RWPE1 (cell line): ENCODE measurements around the gene MACROD1.

Experiments used
- CTCF ChIA-PET: fragments of 350-600 bp; sonication (Branson Sonifier 250); formaldehyde crosslinking; extraction: SDS; loops from one replicate; lab custom pipeline; 2021; lab: Yijun Ruan, JAX
- POLR2A ChIA-PET: fragments of 400-600 bp; formaldehyde crosslinking; extraction: SDS; loops from one replicate; lab custom pipeline; 2020; ENCODE audit warnings: antibody characterized with exemption; ENCODE audit not compliant: low non-redundant PET; lab: Yijun Ruan, JAX
- DNase-seq: peaks from one replicate; pipeline ENCODE4 v3.0.0; 2012; ENCODE audit warnings: low spot score
- H3K27ac ChIP-seq: fragments of 450-650 bp; 2 replicates; pipeline ENCODE4 v1.5.1; 2017
- CTCF ChIP-seq: fragments of 450-650 bp; conservative IDR thresholded peaks from 2 replicates; pipeline ENCODE4 v1.5.1; 2017; ENCODE audit warnings: low read depth, mild to moderate bottlenecking

Gene MACROD1

DNA sequence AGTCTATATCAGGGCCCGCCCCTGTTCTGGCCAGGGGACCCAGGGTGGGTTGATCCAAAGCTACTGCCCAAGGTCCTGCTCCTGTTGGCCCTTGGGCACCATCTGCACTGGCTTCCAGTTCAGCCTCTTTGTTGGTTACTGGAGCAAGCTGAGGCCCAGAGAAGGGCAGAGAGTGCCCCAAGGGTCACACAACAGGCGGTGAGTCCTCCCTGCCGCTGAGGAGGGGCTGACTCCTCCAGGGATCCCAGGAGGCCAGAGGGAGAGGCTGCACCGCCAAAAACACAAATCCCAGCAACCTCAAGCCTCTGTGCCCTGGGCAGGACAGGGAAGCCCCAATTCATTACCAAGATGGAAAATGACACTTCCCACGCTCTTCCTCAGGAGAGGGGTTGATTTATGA is 61.3 kb downstream of the MACROD1 start:
- no peak for TF ChIP-seq CTCF
- H3K27ac ChIP-seq, result no peak overlapping the region
- DNase-seq, result no peak
- CTCF ChIA-PET, result no interaction called here
- POLR2A ChIA-PET, result no interaction called here

GRCh38 chr11:64103277-64103985 is 62.5 kb downstream of the MACROD1 start:
- DNase-seq, result no peak
- POLR2A ChIA-PET, result no interaction called here
- CTCF ChIA-PET, result interaction anchor here (0.6 kb wide), 2 partner anchors 135 to 197 kb away, joined by 3 to 6 read pairs; no protein-coding TSS in a partner anchor
- H3K27ac ChIP-seq, result no peak overlapping the region
- TF ChIP-seq CTCF, result no peak

- CTCF ChIA-PET, result no interaction called here
These were observed 63.7 kb downstream of the MACROD1 start for GRCh38 chr11:64102005-64102738.

DNA sequence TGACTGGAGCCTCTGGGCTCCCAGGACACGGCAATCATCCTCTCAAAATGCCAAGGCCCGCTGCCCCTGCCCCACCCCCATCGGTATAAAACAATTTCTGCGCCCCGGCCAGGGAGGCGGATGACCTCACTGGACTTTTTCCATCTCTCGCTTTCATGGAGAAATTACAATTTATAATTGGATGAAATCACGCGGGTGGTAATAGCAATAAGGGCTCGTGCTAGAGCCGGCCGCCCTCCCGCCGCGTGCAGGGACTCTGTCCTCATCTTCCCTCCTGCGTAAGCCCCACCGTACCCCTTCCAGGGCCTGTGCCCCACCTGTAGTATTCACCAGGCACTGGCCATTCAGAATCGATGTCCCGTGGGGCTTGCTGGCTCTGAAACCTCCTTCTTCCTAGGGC is 64.5 kb downstream of the MACROD1 start:
- CTCF ChIA-PET, result interaction anchor here (1.2 kb wide), 1 partner anchor 101 kb away, joined by 4 read pairs; no protein-coding TSS in a partner anchor

More at GRCh38 chr11:64102005-64102738, 63.7 kb downstream of the MACROD1 start:
- POLR2A ChIA-PET, result no interaction called here
- DNase-seq, result no peak
- no peak for TF ChIP-seq CTCF
- H3K27ac ChIP-seq, result no peak overlapping the region

DNA sequence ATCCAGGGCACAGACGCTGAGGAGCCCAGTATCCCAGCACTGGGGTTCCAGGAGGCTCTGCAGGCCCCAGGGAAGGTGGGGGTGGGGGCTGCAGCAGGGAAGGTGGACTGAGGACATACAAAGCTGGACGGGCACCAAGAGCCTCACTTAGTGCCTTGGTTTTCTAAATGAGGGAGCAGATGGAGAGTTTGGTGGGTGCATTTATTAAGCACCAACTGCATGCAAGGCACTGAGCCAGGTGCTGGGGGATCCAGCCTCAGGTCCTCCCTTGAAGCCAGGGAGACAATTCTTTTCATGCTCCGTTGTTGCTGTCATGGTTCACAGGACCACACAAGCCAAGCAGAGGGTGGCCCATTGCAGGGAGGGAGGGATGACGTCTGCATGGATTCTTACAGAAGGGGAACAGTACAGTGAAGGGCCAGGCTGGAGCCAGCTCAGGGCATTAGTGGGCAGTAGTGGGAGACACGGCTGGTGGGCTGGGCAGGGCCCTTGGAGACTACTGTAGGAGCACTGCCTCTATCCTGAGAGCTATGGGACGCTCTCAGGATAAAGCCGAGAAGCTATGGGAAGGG is 65.0 kb downstream of the MACROD1 start:
- H3K27ac ChIP-seq, result no peak overlapping the region
- CTCF ChIA-PET, result interaction anchor here (0.5 to 1.2 kb wide), 3 partner anchors 15 to 1360 kb away, joined by 3 to 5 read pairs (median 4); no protein-coding TSS in a partner anchor
- no peak for TF ChIP-seq CTCF
- POLR2A ChIA-PET, result no interaction called here
- DNase-seq, result no peak

More for the DNA sequence above, 64.5 kb downstream of the MACROD1 start:
- POLR2A ChIA-PET, result no interaction called here
- H3K27ac ChIP-seq, result no peak overlapping the region
- no peak for DNase-seq
- no peak for TF ChIP-seq CTCF

- DNase-seq, result no peak
- no peak overlapping the region for H3K27ac ChIP-seq
- POLR2A ChIA-PET, result no interaction called here
- CTCF ChIA-PET, result interaction anchor here (0.5 to 1.2 kb wide), 3 partner anchors 15 to 255 kb away, joined by 3 to 5 read pairs (median 4); no protein-coding TSS in a partner anchor
- TF ChIP-seq CTCF, result no peak
These were observed 65.6 kb downstream of the MACROD1 start for GRCh38 chr11:64100360-64100759.
